Measurements from ENCODE around the gene MRPL19. TPM values are rescaled to one million over a fixed set of nuclear protein-coding genes. Genes with fewer than 3 reads are reported as not detected.
A peak's percentile ranks its signal among the peaks of the same experiment; 100 is the strongest.

MRPL19 gene
- total and polyA plus RNA-seq, 4 donors, result 15.7 to 40.6 (median 26.3) TPM

DNA sequence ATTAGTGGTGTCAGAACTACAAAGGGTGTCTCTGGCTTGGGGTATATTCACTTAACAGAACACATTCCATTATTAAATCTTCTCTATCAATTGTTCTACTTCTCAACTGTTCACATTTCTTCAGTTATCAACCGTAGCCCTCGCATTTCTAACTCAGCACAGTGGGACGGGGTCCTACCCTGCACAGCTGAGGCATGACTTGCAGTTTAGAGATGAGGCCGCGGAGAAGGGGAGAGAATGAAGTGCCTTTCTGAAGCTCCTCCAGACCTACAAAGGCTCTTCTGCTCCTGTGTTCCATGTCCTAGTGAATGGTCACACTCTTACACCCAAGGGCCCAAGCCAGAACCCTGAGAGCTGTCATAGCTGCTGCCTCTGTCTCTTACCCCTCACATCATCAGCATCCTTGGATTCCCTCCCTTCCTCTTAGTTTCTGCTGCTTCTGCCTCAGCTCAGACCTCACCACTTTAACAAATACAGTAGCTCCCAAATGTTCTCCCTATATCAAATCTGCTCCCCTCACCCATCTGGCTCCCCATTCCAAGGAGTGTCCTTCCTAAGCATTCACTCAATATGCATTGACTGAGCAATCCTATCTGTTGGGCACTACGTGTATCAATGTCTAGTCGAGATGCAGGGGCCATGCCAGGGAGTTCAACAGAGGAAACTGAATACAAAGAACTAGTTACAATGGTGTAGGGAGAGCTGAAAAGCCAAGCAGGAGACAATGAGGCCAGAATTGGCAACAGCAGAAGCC is 34.3 kb upstream of the MRPL19 start:
- H3K4me3 ChIP-seq (ENCODE audit: low read length in 2 of 2), result no peak overlapping the region
- no peaks in the 10 kb centered on the region for H3K36me3 ChIP-seq (ENCODE audit: control insufficient read depth in 1 of 2, insufficient read depth in 2 of 2, low read length in 1 of 2)
- no peak overlapping the region for H3K27ac ChIP-seq (ENCODE audit: low read depth in 1 of 2, low read length in 2 of 2)
- no peaks in the 10 kb centered on the region for H3K27me3 ChIP-seq (ENCODE audit: control insufficient read depth in 1 of 2, insufficient read depth in 2 of 2, low read length in 1 of 2)
- intact Hi-C loops (cut with DNase I), result no loop called here
- no peaks in the 10 kb centered on the region for H3K9me3 ChIP-seq (ENCODE audit: control insufficient read depth, low read length)
- no peaks in the 10 kb centered on the region for H3K4me1 ChIP-seq (ENCODE audit: control insufficient read depth in 1 of 2, insufficient read depth in 2 of 2, low read length in 2 of 2)
- 88 to 89% methylated on average over 7 of the region's 7 CpGs for WGBS, 2 donors
- ATAC-seq (ENCODE audit: low FRiP score) (no peak), DNase-seq (no peak)

DNA sequence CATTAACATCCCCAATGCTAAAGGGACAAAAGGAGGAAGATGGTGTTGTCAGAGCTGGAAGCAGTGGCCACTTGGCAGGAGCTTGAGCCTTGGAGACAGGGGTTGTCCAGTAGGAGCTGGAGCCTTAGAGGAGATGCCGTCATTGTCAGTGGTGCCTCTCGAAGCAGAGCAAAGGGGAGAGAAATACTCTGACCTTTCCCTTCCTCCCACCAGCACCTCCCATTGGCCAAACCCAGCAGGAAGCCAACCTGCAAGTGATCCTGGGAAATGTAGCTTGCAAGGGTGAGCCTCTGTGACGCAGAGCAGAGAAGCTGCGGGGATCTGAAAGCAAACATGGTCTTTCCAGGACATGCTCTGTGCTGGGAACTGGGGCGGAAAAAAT is 33.7 kb upstream of the MRPL19 start:
- no peak overlapping the region for H3K4me3 ChIP-seq (ENCODE audit: low read length in 2 of 2)
- H3K27ac ChIP-seq (ENCODE audit: low read depth in 1 of 2, low read length in 2 of 2), result no peak overlapping the region
- no peaks in the 10 kb centered on the region for H3K27me3 ChIP-seq (ENCODE audit: control insufficient read depth in 1 of 2, insufficient read depth in 2 of 2, low read length in 1 of 2)
- H3K4me1 ChIP-seq (ENCODE audit: control insufficient read depth in 1 of 2, insufficient read depth in 2 of 2, low read length in 2 of 2), result no peaks in the 10 kb centered on the region
- ATAC-seq (ENCODE audit: low FRiP score) (peak; percentile 38), DNase-seq (no peak)
- intact Hi-C loops (cut with DNase I), result no loop called here
- H3K9me3 ChIP-seq (ENCODE audit: control insufficient read depth, low read length), result no peaks in the 10 kb centered on the region
- no peaks in the 10 kb centered on the region for H3K36me3 ChIP-seq (ENCODE audit: control insufficient read depth in 1 of 2, insufficient read depth in 2 of 2, low read length in 1 of 2)
- WGBS, 2 donors, result 69 to 78% methylated on average over 5 of the region's 5 CpGs

DNA sequence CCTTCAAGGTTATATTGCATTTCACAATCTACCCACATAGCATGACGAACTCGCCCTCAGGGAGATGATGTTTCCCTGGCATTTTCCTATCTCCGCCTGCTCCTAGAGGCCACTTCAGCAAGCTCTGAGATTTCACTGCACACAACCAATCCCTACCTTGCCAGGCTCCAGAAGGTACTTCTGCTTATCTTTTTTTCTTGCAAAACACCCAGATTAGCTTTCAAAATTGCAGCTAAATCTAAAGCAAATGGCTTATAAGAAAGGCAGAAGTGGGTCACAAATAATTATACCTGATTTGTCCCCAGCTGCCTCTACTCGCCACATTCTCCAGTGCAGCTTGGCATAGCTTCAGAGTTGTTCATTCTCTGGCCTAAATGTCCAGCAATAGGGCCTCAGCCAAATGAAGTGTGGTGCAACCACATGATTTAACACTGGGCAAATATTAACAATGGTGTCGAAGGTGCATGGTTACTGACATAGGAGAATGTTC is 32.4 kb upstream of the MRPL19 start:
- intact Hi-C loops (cut with DNase I), result no loop called here
- no peak overlapping the region for H3K4me3 ChIP-seq (ENCODE audit: low read length in 2 of 2)
- ATAC-seq (ENCODE audit: low FRiP score), result no peak
- H3K36me3 ChIP-seq (ENCODE audit: control insufficient read depth in 1 of 2, insufficient read depth in 2 of 2, low read length in 1 of 2), result no peaks in the 10 kb centered on the region
- H3K27me3 ChIP-seq (ENCODE audit: control insufficient read depth in 1 of 2, insufficient read depth in 2 of 2, low read length in 1 of 2), result no peaks in the 10 kb centered on the region
- H3K27ac ChIP-seq (ENCODE audit: low read depth in 1 of 2, low read length in 2 of 2), result no peak overlapping the region
- no peaks in the 10 kb centered on the region for H3K9me3 ChIP-seq (ENCODE audit: control insufficient read depth, low read length)
- 85 to 87% methylated on average over 5 of the region's 5 CpGs for WGBS, 2 donors
- H3K4me1 ChIP-seq (ENCODE audit: control insufficient read depth in 1 of 2, insufficient read depth in 2 of 2, low read length in 2 of 2), result no peaks in the 10 kb centered on the region
- DNase-seq, result no peak

DNA sequence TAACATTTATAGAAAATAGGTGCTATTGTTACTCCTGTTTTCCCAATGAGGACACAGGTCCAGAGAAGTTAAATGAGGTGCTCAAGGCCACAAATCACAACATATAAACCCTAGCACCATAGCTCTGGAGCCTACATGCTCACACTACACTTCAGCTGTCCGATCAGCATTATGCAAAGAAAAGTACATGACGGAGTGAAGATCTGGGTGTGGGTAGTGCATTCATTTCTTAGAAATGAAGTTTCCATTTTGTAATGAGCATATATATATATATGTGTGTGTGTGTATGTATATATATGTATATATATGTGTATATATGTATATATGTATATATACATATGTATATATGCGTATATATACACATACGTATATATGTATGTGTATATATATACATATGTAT is 30.2 kb upstream of the MRPL19 start:
- no peaks in the 10 kb centered on the region for H3K27me3 ChIP-seq (ENCODE audit: control insufficient read depth in 1 of 2, insufficient read depth in 2 of 2, low read length in 1 of 2)
- intact Hi-C loops (cut with DNase I), result no loop called here
- WGBS, 2 donors, result 91 to 94% methylated on average over 4 of the region's 4 CpGs
- ATAC-seq (ENCODE audit: low FRiP score), result no peak
- H3K4me1 ChIP-seq (ENCODE audit: control insufficient read depth in 1 of 2, insufficient read depth in 2 of 2, low read length in 2 of 2), result no peaks in the 10 kb centered on the region
- no peak for DNase-seq
- H3K27ac ChIP-seq (ENCODE audit: low read depth in 1 of 2, low read length in 2 of 2), result no peak overlapping the region
- no peaks in the 10 kb centered on the region for H3K36me3 ChIP-seq (ENCODE audit: control insufficient read depth in 1 of 2, insufficient read depth in 2 of 2, low read length in 1 of 2)
- H3K4me3 ChIP-seq (ENCODE audit: low read length in 2 of 2), result no peak overlapping the region
- H3K9me3 ChIP-seq (ENCODE audit: control insufficient read depth, low read length), result no peaks in the 10 kb centered on the region

DNA sequence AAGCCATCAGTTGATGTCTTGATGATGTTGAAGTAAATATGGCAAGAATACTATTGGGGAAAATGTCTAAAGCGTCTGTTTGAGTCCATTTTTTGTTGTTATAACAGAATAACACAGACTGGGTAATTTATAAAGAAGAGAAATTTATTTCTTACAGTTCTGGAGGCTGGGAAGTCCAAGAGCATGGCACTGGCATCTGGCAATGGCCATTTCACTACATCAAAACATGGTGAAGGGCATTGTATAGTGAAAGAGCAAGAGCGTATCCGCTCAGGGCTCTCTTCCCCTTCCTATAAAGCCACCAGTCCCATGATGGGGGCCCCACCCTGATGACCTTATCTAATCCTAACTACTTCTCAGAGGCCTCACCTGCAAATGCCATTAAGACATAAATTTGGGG is 29.6 kb upstream of the MRPL19 start:
- Histone ChIP-seq H3K27me3 (ENCODE audit: control insufficient read depth in 1 of 2, insufficient read depth in 2 of 2, low read length in 1 of 2) (no peaks in the 10 kb centered on the region), H3K4me1 (ENCODE audit: control insufficient read depth in 1 of 2, insufficient read depth in 2 of 2, low read length in 2 of 2) (no peaks in the 10 kb centered on the region), H3K36me3 (ENCODE audit: control insufficient read depth in 1 of 2, insufficient read depth in 2 of 2, low read length in 1 of 2) (no peaks in the 10 kb centered on the region), H3K9me3 (ENCODE audit: control insufficient read depth, low read length) (no peaks in the 10 kb centered on the region), H3K27ac (ENCODE audit: low read depth in 1 of 2, low read length in 2 of 2) (no peak overlapping the region), H3K4me3 (ENCODE audit: low read length in 2 of 2) (no peak overlapping the region)
- intact Hi-C loops (cut with DNase I), result no loop called here
- DNase-seq, result no peak
- 90 to 95% methylated on average over 3 of the region's 3 CpGs for WGBS, 2 donors
- no peak for ATAC-seq (ENCODE audit: low FRiP score)

DNA sequence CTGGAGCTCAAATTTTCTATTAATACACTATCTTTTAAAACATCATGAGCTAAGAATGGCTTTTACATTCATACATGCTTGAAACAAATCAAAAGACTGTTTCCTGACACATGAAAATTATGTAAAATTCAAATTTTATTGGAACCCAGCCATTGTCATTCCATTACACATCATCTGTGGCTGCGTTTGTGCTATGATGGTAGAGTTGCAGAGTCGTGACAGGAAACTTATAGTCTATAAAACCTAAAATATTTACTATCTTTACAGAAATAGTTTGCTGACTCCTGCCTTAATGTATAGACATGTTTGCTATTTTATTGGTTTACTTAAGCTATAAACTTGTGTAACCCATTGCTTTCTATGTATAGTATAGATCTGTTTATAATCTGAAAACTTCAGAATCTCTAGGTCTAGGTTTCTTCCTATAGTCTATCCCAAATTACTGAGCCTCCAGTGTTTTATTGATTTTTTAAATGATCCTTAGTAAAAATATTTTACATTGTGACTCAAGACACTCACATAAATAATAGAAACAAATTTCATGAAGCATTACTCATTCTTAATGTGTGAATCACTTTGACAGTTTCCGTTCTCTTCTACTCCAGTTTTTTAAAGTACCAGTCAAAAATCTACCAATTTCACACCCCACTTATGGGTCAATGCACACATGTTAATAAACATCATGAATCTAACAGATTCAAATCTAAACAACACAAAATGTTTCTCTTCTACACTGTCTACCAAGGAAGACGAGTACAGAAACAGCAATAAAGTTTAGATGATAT is 26.4 kb upstream of the MRPL19 start:
- Histone ChIP-seq H3K9me3 (ENCODE audit: control insufficient read depth, low read length) (no peaks in the 10 kb centered on the region), H3K27ac (ENCODE audit: low read depth in 1 of 2, low read length in 2 of 2) (no peak overlapping the region), H3K4me1 (ENCODE audit: control insufficient read depth in 1 of 2, insufficient read depth in 2 of 2, low read length in 2 of 2) (no peaks in the 10 kb centered on the region), H3K36me3 (ENCODE audit: control insufficient read depth in 1 of 2, insufficient read depth in 2 of 2, low read length in 1 of 2) (no peaks in the 10 kb centered on the region), H3K4me3 (ENCODE audit: low read length in 2 of 2) (no peak overlapping the region), H3K27me3 (ENCODE audit: control insufficient read depth in 1 of 2, insufficient read depth in 2 of 2, low read length in 1 of 2) (no peaks in the 10 kb centered on the region)
- ATAC-seq (ENCODE audit: low FRiP score), result no peak
- intact Hi-C loops (cut with DNase I), result no loop called here
- 45 to 57% methylated on average over 4 of the region's 4 CpGs for WGBS, 2 donors
- no peak for DNase-seq

DNA sequence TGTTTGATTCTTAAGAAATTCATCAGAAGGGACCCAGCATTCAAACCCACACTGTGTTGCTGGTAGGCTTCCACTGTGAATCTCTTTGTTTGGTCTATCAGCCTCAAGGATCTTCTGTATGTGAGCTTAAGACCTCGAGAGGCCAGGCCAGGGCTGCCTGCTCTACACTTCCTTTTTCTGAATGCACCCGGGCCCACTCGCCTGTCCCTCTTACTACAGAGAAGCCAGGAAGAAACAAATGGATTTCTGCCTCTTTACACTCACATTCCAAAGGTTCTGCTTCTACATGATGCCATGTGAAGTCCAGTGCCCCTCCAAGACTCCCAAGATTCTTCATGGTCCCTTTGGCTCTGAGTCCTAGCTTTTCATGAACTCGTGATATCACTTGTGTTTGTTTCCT is 25.4 kb upstream of the MRPL19 start:
- no peak for DNase-seq

DNA sequence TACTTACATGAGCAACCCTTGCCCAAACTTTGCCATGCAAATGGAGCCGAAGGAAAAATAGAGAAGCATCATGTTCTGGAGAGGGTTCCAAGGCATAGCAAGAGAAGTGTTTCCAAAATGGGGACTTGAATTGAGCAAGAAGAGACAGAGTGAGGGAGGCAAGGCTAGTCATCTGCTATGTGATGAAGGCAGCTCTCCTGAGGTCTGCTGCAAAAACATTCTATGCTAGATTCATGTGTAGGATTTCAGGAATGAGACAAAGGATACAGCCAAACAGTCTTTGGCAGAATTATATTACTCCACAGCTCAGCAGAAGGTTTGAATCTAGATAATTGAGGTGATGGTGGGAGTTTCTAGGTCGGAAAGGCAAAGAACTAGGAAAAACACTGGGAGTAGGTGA is 24.1 kb upstream of the MRPL19 start:
- Histone ChIP-seq H3K4me3 (ENCODE audit: low read length in 2 of 2) (no peak overlapping the region), H3K36me3 (ENCODE audit: control insufficient read depth in 1 of 2, insufficient read depth in 2 of 2, low read length in 1 of 2) (no peaks in the 10 kb centered on the region), H3K4me1 (ENCODE audit: control insufficient read depth in 1 of 2, insufficient read depth in 2 of 2, low read length in 2 of 2) (no peaks in the 10 kb centered on the region), H3K27ac (ENCODE audit: low read depth in 1 of 2, low read length in 2 of 2) (no peak overlapping the region), H3K27me3 (ENCODE audit: control insufficient read depth in 1 of 2, insufficient read depth in 2 of 2, low read length in 1 of 2) (no peaks in the 10 kb centered on the region), H3K9me3 (ENCODE audit: control insufficient read depth, low read length) (no peaks in the 10 kb centered on the region)
- no peak for DNase-seq
- WGBS, 2 donors, result 67 to 82% methylated on average over 2 of the region's 2 CpGs
- intact Hi-C loops (cut with DNase I), result no loop called here
- no peak for ATAC-seq (ENCODE audit: low FRiP score)

More for the DNA sequence above, 25.4 kb upstream of the MRPL19 start:
- Histone ChIP-seq H3K27ac (ENCODE audit: low read depth in 1 of 2, low read length in 2 of 2) (no peak overlapping the region), H3K4me1 (ENCODE audit: control insufficient read depth in 1 of 2, insufficient read depth in 2 of 2, low read length in 2 of 2) (no peaks in the 10 kb centered on the region), H3K36me3 (ENCODE audit: control insufficient read depth in 1 of 2, insufficient read depth in 2 of 2, low read length in 1 of 2) (no peaks in the 10 kb centered on the region), H3K4me3 (ENCODE audit: low read length in 2 of 2) (no peak overlapping the region), H3K27me3 (ENCODE audit: control insufficient read depth in 1 of 2, insufficient read depth in 2 of 2, low read length in 1 of 2) (no peaks in the 10 kb centered on the region), H3K9me3 (ENCODE audit: control insufficient read depth, low read length) (no peaks in the 10 kb centered on the region)
- WGBS, 2 donors, result 79 to 84% methylated on average over 4 of the region's 4 CpGs
- no peak for ATAC-seq (ENCODE audit: low FRiP score)
- intact Hi-C loops (cut with DNase I), result no loop called here

DNA sequence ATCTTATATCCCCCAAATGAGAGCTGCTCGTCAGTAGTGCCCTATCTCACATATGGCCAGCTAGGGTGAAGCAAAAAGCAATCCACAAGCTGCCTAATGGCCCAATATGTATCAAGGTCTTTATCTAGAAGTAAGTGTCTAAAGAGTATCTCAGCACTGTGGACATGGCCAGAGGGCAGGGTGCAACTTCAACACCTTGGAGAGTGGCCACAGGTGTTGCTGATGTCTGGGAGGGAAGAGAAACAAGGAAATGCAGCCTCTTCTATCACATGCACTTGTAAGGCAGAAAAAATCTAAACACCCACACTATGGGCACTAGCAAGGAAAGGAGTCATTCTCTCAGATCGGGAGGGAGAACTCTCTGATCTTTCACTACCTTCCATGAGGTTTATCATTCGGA is 23.7 kb upstream of the MRPL19 start:
- H3K27me3 ChIP-seq (ENCODE audit: control insufficient read depth in 1 of 2, insufficient read depth in 2 of 2, low read length in 1 of 2), result no peaks in the 10 kb centered on the region
- WGBS, 2 donors, result 80 to 89% methylated on average over 3 of the region's 3 CpGs
- no peak overlapping the region for H3K27ac ChIP-seq (ENCODE audit: low read depth in 1 of 2, low read length in 2 of 2)
- H3K9me3 ChIP-seq (ENCODE audit: control insufficient read depth, low read length), result no peaks in the 10 kb centered on the region
- no peaks in the 10 kb centered on the region for H3K36me3 ChIP-seq (ENCODE audit: control insufficient read depth in 1 of 2, insufficient read depth in 2 of 2, low read length in 1 of 2)
- H3K4me1 ChIP-seq (ENCODE audit: control insufficient read depth in 1 of 2, insufficient read depth in 2 of 2, low read length in 2 of 2), result no peaks in the 10 kb centered on the region
- no peak for DNase-seq
- H3K4me3 ChIP-seq (ENCODE audit: low read length in 2 of 2), result no peak overlapping the region
- ATAC-seq (ENCODE audit: low FRiP score), result no peak
- intact Hi-C loops (cut with DNase I), result no loop called here
